ENCODE measurements around the gene COPA. TPM values are rescaled to one million over a fixed set of nuclear protein-coding genes. Genes with fewer than 3 reads are reported as not detected.

COPA gene
- total RNA-seq, 1 donor from 2014 or later: 143 TPM

GRCh38 chr1:160260406-160261382 lies 82.4 kb downstream of the COPA start:
- H3K4me3 Mint-ChIP-seq (ENCODE audit: low read depth): peak overlapping the region; percentile 95
- no peaks in the 10 kb centered on the region for H3K9me3 Mint-ChIP-seq (ENCODE audit: low read depth)
- no peak for DNase-seq (ENCODE audit: low spot score, unreplicated experiment)
- no peaks in the 10 kb centered on the region for H3K27me3 Mint-ChIP-seq
- H3K4me1 Mint-ChIP-seq (ENCODE audit: low read depth): peaks cover 31% of the 10 kb centered on the region
- H3K27ac Mint-ChIP-seq: peak overlapping the region; percentile 99
- peaks cover 4% of the 10 kb centered on the region for H3K36me3 Mint-ChIP-seq (ENCODE audit: insufficient read depth)
- TF ChIP-seq CTCF (IDR thresholded peaks at IDR 0.05; ENCODE audit: unreplicated experiment): no peak

- Mint-ChIP-seq H3K9me3 (ENCODE audit: low read depth) (no peaks in the 10 kb centered on the region), H3K36me3 (ENCODE audit: insufficient read depth) (peaks cover 4% of the 10 kb centered on the region), H3K4me3 (ENCODE audit: low read depth) (no peak overlapping the region), H3K27ac (no peak overlapping the region), H3K27me3 (no peaks in the 10 kb centered on the region), H3K4me1 (ENCODE audit: low read depth) (peaks cover 29% of the 10 kb centered on the region)
- TF ChIP-seq CTCF (IDR thresholded peaks at IDR 0.05; ENCODE audit: unreplicated experiment): no peak
- DNase-seq (ENCODE audit: low spot score, unreplicated experiment): no peak
Observed at GRCh38 chr1:160258177-160258798, 84.8 kb downstream of the COPA start.

- peak overlapping the region; percentile 43 for H3K27ac Mint-ChIP-seq
- H3K4me1 Mint-ChIP-seq (ENCODE audit: low read depth): peaks cover 30% of the 10 kb centered on the region
- no peaks in the 10 kb centered on the region for H3K27me3 Mint-ChIP-seq
- no peak overlapping the region for H3K4me3 Mint-ChIP-seq (ENCODE audit: low read depth)
- H3K9me3 Mint-ChIP-seq (ENCODE audit: low read depth): no peaks in the 10 kb centered on the region
- no peak for TF ChIP-seq CTCF (IDR thresholded peaks at IDR 0.05; ENCODE audit: unreplicated experiment)
- no peak for DNase-seq (ENCODE audit: low spot score, unreplicated experiment)
- peaks cover 5% of the 10 kb centered on the region for H3K36me3 Mint-ChIP-seq (ENCODE audit: insufficient read depth)
Observed at GRCh38 chr1:160257411-160258015, 85.5 kb downstream of the COPA start.

- peaks cover 5% of the 10 kb centered on the region for H3K36me3 Mint-ChIP-seq (ENCODE audit: insufficient read depth)
- no peak for DNase-seq (ENCODE audit: low spot score, unreplicated experiment)
- H3K27me3 Mint-ChIP-seq: no peaks in the 10 kb centered on the region
- TF ChIP-seq CTCF (IDR thresholded peaks at IDR 0.05; ENCODE audit: unreplicated experiment): no peak
- H3K27ac Mint-ChIP-seq: no peak overlapping the region
- H3K4me1 Mint-ChIP-seq (ENCODE audit: low read depth): peaks cover 35% of the 10 kb centered on the region
- H3K9me3 Mint-ChIP-seq (ENCODE audit: low read depth): no peaks in the 10 kb centered on the region
- H3K4me3 Mint-ChIP-seq (ENCODE audit: low read depth): no peak overlapping the region
Observed at GRCh38 chr1:160256396-160257046, 86.5 kb downstream of the COPA start.

All from progenitor cell of endocrine pancreas (in vitro differentiated cells).